GM20431 (cell line): ENCODE measurements around the gene TRIM29.

Experiments used
- in situ Hi-C: fragments of 300-500 bp; cut with MseI, MboI; formaldehyde crosslinking; loops from one replicate; pipeline ENCODE4 v1.15.0; 2020; ENCODE audit warnings: low sequenced_read_pairs; ENCODE audit not compliant: unreplicated experiment

Gene TRIM29

DNA sequence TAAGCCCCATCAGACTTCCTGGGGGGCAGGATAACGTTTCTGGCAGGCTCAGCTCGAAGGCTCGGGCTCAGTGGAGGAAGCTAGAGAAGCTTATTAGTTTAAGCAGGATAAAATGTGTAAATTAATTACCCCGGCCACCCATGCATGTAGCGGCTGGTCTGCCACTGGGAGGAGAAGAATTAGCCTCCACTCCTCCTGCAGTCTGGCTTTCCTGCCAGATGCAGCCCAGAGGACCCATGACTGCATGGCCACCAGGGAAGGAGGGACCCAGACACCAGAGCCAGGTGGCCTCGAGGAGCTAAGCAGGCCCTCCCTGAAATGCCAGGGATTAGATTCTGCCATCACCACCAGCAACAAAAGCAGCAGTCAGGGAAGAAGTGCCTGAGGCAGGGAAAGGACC, 32.3 kb downstream of the TRIM29 start:
- in situ Hi-C loops: loop anchor here (25.0 kb wide), 1 partner anchor 618 kb away; no protein-coding TSS in a partner anchor

- in situ Hi-C loops: loop anchor here (25.0 kb wide), 1 partner anchor 617 kb away; no protein-coding TSS in a partner anchor
Measured at GRCh38 chr11:120104041-120104565, 33.8 kb downstream of the TRIM29 start.

DNA sequence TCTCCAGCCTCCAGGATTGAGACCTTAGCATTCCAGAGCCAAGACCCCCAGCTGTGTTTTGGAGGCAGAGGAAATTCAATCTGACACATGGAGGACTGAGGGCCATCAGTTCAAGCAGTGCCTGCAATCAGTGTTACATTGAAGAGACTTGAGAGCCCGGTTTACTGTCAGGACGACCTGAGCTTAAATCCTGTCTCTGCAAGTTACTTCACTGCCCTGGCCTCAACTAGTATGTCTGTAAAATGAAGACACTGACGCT, 35.1 kb downstream of the TRIM29 start:
- in situ Hi-C loops: loop anchor here (25.0 kb wide), 1 partner anchor 615 kb away; no protein-coding TSS in a partner anchor

DNA sequence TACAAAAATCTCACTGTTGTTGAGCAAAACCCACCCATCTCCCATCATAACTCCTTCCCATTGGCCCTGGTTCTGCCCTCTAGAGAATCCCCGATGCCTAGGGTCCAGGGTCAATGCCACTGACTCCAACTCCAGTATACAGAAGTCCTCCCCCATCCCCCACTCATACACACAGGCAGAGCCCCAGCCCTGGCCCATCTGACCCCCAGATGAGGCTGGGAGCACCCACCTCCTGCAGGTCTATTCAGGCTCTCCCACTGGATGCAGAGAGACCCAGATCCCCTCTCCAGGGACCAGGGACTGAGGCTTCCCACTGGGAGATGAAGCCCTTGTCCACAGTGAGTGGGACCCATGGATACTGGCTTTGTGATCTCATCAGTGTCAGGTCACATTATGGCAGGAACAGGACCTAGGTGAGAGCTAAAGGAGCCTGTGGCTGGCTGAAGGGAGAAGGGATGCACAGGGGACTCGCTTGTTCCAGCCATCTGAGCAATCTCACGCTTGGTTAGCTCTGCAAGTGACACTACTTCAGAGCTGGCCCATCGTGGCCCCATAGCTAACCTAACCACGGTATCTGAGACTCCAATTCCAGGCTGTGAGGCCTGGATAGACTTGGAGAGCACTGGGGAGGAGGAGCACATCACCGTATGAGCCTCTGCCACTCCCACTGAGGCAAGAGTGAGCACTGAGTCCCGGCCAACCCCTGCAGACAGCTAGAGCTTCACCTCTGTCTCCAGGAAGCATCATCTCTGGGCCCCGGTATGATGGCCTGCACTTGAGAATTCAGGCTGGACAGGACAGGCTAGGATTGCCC, 35.7 kb downstream of the TRIM29 start:
- in situ Hi-C loops: loop anchor here (25.0 kb wide), 1 partner anchor 615 kb away; no protein-coding TSS in a partner anchor

- in situ Hi-C loops: loop anchor here (10.0 to 25.0 kb wide), 2 partner anchors 444 to 736 kb away; no protein-coding TSS in a partner anchor
Measured at GRCh38 chr11:120098503-120099020, 39.4 kb downstream of the TRIM29 start.

GRCh38 chr11:120097721-120098385, 40.1 kb downstream of the TRIM29 start:
- in situ Hi-C loops: loop anchor here (10.0 to 25.0 kb wide), 2 partner anchors 443 to 736 kb away; no protein-coding TSS in a partner anchor

DNA sequence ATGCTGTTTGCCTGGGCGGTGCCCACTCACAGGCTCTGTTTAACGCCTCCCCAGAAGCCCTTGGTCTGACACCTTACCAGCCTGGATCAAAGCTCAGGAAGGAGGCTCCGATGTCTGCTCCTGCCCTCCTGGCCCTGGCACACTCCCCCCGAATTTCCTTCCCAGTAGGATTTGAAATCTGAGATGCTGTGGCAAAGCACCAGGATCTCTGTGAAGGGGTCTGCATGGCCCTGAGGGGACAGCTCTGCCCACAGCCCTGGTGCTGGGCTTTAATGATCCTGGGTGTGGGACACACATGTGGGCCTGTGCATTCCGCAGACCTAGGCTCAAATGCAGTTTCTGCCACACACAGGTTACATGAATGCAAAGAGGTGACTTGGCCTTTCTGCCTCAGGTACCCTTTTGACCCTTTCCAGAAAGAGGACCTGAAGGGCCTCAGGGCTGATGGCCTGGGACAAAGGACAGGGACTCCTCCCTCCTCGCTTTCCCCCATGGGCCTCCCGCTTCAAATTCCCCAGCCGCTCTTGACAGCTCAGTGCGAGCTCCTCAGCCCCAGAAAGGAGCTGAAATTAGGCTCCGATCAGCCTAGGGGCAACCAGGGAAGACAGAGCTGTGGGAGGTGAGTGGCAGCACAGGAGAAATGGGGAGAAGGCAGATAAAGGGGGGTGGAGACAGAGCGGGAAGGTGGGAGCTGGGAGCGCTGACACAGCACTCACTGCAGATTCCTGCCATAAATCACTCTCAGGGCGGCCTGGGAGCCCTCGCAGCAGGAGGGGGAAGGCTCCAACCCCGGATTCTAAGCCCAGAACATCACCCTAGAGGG, 41.3 kb downstream of the TRIM29 start:
- in situ Hi-C loops: loop anchor here (10.0 to 25.0 kb wide), 2 partner anchors 442 to 734 kb away; no protein-coding TSS in a partner anchor

DNA sequence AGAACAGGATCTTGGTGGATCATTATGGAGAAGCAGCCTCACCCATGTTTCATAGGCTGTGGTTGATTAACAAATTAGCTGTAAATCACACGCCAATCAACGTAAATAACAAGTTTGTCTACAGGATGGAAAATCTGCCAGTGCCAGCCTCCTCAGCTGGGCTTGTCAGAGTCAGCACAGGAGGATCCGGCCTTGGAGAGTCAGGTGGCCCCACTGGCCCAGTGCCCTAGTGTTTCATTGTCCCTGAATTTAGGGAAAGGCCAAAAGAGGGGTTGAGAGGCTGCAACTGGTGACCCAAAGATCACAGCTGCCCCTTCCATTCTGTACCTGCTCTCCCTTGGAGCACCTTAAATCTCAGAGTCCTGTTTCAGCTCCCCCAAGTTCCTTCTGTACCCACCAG, 42.4 kb downstream of the TRIM29 start:
- in situ Hi-C loops: loop anchor here (10.0 to 25.0 kb wide), 2 partner anchors 441 to 733 kb away; no protein-coding TSS in a partner anchor

DNA sequence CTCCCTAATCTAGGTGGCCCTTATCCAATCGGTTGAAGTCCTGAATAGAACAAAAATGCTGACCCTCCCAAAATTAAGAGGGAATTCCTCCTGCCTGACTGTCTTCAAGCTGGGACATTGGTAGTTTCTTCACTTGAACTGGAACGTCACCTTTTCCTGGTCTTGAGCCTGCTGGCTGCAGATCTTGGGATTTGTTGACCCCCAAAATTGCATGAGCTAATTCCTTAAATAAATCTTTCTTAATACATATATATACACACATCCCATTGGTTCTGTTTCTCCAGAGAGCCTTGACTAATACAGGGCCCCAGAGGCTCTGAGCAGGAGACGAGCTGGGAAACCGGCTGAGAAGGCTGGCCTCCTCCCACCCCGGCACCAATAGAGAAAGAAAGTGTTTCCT, 46.2 kb downstream of the TRIM29 start:
- in situ Hi-C loops: loop anchor here (10.0 to 25.0 kb wide), 2 partner anchors 437 to 729 kb away; no protein-coding TSS in a partner anchor

GRCh38 chr11:120091121-120091520, 46.8 kb downstream of the TRIM29 start:
- in situ Hi-C loops: loop anchor here (10.0 to 25.0 kb wide), 2 partner anchors 436 to 729 kb away; no protein-coding TSS in a partner anchor

- in situ Hi-C loops: loop anchor here (10.0 to 25.0 kb wide), 2 partner anchors 436 to 728 kb away; no protein-coding TSS in a partner anchor
Measured at GRCh38 chr11:120090411-120090810, 47.5 kb downstream of the TRIM29 start.

DNA sequence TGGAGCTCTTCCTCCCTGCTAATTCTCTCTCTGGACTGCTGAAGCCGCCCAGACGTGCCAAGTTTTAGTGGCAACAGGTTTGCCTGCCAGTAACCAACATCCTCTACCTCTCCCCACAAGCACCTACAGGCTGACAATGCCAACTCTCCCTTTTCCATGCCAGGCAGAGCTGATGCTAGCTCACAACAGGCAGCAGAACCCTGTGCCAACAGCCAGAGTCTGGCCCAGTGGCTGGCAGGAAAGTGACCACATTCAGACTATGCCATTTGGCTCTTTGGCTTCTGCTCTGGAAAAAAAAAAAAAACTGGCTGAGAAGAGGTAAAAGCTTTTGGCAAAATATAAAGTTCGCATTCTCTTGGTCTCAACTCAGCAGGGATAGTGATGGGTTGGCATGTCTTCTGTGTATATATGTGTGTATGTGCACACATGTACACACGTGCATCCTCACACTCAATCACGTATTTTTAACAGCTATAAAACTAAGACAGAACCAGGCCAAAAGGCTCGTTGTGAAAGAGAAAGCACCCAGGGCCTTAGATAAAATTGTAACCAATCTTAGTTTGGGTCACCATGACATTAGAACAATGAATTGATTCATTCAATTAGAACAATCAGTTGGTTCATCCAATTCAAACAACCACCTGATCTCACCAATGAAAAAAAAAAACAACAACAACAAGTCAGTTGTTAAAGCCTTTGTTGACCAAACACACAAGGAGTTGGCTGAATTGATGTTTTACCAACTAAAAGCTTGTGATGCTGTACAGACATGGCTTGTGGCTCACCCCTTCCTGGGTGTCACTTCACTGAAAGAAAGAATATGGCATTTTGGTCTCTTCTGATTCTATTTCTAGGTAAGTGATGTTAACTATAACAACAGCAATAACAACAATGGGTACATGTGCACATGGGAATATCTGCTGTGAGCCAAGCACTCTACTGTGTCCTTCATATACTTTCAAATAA, 48.6 kb downstream of the TRIM29 start:
- in situ Hi-C loops: loop anchor here (10.0 to 25.0 kb wide), 2 partner anchors 435 to 727 kb away; no protein-coding TSS in a partner anchor

DNA sequence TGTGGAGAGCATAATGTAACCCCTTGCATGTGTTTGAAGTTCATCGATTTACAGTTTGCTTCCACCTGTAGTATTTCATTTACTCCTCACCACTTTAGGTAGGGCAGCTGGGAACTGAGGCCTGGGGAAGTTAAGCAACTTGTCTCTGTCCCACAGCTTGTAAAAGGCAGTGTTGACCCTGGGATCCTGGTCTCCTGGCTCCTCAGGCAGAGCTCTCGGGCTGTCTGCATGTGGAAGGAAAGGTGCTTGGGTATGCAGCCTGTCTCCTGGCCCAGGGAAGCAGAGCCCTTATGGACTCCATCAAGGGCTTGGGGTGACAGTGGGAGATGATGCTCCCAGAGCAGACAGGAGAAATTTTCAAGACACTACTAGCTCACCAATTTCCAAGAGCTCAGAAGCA, 49.9 kb downstream of the TRIM29 start:
- in situ Hi-C loops: loop anchor here (25.0 kb wide), 1 partner anchor 726 kb away; no protein-coding TSS in a partner anchor

GRCh38 chr11:120086651-120087050, 51.3 kb downstream of the TRIM29 start:
- in situ Hi-C loops: loop anchor here (25.0 kb wide), 1 partner anchor 724 kb away; no protein-coding TSS in a partner anchor

- in situ Hi-C loops: loop anchor here (25.0 kb wide), 1 partner anchor 718 kb away; no protein-coding TSS in a partner anchor
Measured at GRCh38 chr11:120079750-120080610, 57.9 kb downstream of the TRIM29 start.

DNA sequence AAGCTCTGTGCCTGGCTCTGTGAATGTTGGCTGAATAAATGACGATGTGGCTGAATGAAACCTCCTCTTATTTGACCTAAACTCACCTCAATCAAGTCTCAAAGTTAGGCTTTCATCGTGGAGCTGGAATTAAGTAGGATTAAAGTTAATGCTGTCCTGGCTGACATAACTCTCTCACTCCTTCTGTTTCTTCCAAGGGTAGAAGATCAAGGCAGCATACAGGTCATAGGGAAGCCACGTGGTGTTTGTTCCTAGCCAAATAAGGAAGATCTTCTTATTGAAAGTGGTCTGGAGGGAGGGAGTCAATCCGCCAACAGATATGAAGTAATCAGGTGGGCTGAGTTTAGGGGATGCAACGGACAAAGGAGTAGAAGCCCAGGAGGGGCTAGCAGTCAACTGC, 59.5 kb downstream of the TRIM29 start:
- in situ Hi-C loops: loop anchor here (25.0 kb wide), 1 partner anchor 716 kb away; no protein-coding TSS in a partner anchor

- in situ Hi-C loops: no loop called here
Measured at GRCh38 chr11:120074076-120074475, 63.8 kb downstream of the TRIM29 start.
